ENCODE measurements around the gene LOXL1. TPM values are rescaled to one million over a fixed set of nuclear protein-coding genes. Genes with fewer than 3 reads are reported as not detected.
A peak's percentile ranks its signal among the peaks of the same experiment; 100 is the strongest.
"Not testable (repeated sequence)": the region's sequence is repeated elsewhere in the genome, so short reads cannot be mapped to it uniquely, and the experiment has no call there.

Gene LOXL1
- polyA plus RNA-seq, 1 experiment = 114 TPM

DNA sequence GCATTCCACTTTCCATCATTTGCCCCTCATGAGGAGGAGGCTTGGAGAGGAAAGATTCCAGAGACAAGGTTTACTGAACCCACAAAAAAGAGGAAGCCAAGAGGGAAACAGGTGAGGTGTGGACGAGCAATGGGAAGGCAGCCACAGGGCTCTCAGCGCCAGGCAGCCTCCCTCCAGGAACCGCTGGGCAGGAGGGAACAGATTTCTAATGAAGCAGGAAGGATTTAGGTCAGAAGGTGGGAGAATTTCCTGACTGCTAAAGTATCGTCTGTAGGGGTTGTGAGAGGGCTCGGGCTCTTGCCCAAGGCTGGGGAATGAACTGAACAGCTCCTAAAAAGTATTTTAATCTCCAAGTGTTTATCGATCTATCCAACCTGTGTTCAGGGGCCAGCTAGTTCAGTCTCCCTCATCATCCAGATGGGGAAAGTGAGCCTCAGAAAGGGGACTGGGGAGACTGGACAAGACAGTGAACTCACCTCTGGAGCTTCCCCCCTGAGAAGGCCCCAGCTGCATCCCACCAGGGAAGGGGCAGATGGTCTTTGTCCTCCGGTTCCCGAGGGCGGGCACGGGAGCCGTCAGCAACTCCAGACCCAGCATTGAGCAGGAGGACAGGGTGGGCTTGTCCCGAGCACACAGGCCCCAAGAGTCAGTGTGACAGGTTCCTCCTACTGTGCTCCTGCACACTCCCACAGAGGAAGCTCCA lies 10.5 kb downstream of the LOXL1 start:
- TF ChIP-seq, protein P1, sequence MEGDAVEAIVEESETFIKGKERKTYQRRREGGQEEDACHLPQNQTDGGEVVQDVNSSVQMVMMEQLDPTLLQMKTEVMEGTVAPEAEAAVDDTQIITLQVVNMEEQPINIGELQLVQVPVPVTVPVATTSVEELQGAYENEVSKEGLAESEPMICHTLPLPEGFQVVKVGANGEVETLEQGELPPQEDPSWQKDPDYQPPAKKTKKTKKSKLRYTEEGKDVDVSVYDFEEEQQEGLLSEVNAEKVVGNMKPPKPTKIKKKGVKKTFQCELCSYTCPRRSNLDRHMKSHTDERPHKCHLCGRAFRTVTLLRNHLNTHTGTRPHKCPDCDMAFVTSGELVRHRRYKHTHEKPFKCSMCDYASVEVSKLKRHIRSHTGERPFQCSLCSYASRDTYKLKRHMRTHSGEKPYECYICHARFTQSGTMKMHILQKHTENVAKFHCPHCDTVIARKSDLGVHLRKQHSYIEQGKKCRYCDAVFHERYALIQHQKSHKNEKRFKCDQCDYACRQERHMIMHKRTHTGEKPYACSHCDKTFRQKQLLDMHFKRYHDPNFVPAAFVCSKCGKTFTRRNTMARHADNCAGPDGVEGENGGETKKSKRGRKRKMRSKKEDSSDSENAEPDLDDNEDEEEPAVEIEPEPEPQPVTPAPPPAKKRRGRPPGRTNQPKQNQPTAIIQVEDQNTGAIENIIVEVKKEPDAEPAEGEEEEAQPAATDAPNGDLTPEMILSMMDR (IDR thresholded peaks at IDR 0.05; ENCODE audit: low read depth, low read length) = no peak
- no peak overlapping the region for H3K4me3 ChIP-seq (ENCODE audit: low read depth, low read length)
- no peak for DNase-seq (ENCODE audit: low read depth, low spot score)
- no peaks in the 10 kb centered on the region for H3K9me3 ChIP-seq (ENCODE audit: control insufficient read depth, insufficient read depth, low read length)
- ChIA-PET POLR2A (interaction anchor here (1.2 to 2.5 kb wide), 2 partner anchors 10 to 14 kb away, joined by 3 to 17 read pairs; partner anchors contain the start of gene LOXL1), CTCF (interaction anchor here (1.0 to 2.7 kb wide), 9 partner anchors 9 to 63 kb away, joined by 3 to 11 read pairs (median 5); partner anchors contain the start of gene TBC1D21)
- H3K27ac ChIP-seq (ENCODE audit: low read depth, low read length) = peak overlapping the region; percentile 47
- H3K27me3 ChIP-seq (ENCODE audit: control insufficient read depth, insufficient read depth, low read length) = no peaks in the 10 kb centered on the region

DNA sequence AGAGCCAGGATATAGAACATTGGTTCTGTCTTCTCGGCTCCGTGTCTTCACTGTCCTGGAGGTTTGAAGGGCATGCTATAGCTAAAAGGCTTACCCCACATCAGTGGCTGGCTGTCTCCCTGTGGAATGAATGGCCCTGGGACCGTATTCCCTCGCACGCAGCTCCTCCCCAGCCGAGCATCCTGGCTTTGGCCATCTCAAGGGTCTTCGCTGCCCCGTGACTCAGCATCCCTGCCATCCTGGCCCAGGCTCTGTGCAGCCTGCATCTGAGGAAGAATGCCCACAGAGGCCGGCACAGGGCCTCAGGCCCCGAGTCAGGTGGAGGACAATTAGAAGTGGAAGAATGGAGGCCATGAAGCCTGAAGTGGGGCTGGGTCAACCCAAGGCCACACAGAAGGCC lies 11.0 kb downstream of the LOXL1 start:
- ChIA-PET POLR2A (interaction anchor here (2.5 kb wide), 1 partner anchor 10 kb away, joined by 17 read pairs; the partner anchor contains the start of gene LOXL1), CTCF (interaction anchor here (0.8 to 2.7 kb wide), 5 partner anchors 11 to 31 kb away, joined by 3 to 11 read pairs (median 5); no protein-coding TSS in a partner anchor)
- DNase-seq (ENCODE audit: low read depth, low spot score) = no peak
- no peak overlapping the region for H3K4me3 ChIP-seq (ENCODE audit: low read depth, low read length)
- H3K27ac ChIP-seq (ENCODE audit: low read depth, low read length) = no peak overlapping the region
- H3K9me3 ChIP-seq (ENCODE audit: control insufficient read depth, insufficient read depth, low read length) = no peaks in the 10 kb centered on the region
- TF ChIP-seq, protein P1 (IDR thresholded peaks at IDR 0.05; ENCODE audit: low read depth, low read length) = no peak
- H3K27me3 ChIP-seq (ENCODE audit: control insufficient read depth, insufficient read depth, low read length) = no peaks in the 10 kb centered on the region

DNA sequence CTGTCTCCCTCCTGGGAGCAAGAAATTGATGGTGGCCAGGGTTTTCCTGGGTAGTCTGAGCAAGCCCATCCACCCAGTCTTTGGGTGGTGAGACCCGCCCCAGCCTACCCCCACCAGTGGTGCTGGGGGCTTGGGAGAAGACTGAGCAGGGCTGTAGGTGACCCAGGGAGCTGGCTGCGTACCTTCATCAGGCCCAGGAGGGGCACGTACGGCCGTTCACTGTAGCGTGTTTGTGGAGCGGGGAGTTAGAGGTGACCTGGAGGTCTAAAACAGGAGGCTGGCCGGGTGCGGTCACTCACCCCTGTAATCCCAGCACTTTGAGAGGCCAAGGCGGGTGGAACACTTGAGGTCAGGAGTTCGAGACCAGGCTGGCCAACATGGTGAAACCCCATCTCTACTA lies 11.5 kb downstream of the LOXL1 start:
- TF ChIP-seq, protein P1 (IDR thresholded peaks at IDR 0.05; ENCODE audit: low read depth, low read length) = no peak
- ChIA-PET CTCF (interaction anchor here (0.8 to 2.3 kb wide), 2 partner anchors 13 to 26 kb away, joined by 3 to 11 read pairs; no protein-coding TSS in a partner anchor), POLR2A (no interaction called here)
- no peak for DNase-seq (ENCODE audit: low read depth, low spot score)
- Histone ChIP-seq H3K27ac (ENCODE audit: low read depth, low read length) (no peak overlapping the region), H3K9me3 (ENCODE audit: control insufficient read depth, insufficient read depth, low read length) (no peaks in the 10 kb centered on the region), H3K4me3 (ENCODE audit: low read depth, low read length) (no peak overlapping the region), H3K27me3 (ENCODE audit: control insufficient read depth, insufficient read depth, low read length) (no peaks in the 10 kb centered on the region)

DNA sequence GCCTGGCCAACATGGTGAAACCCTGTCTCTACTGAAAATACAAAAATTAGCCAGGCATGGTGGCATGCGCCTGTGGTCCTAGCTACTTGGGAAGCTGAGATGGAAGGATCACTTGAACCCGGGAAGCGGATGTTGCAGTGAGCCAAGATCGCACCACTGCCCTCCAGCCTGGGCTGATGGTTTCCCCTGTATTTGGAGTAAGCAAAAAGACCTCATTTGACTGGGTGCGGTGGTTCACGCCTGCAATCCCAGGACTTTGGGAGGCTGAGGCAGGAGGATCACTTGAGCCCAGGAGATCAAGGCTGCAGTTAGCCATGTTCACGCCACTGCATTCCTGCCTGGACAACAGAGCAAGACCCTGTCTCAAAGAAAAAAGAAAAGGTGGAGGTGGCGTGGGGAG lies 12.3 kb downstream of the LOXL1 start:
- POLR2A ChIA-PET; H3K4me3 ChIP-seq (ENCODE audit: low read depth, low read length); H3K9me3 ChIP-seq (ENCODE audit: control insufficient read depth, insufficient read depth, low read length); H3K27me3 ChIP-seq (ENCODE audit: control insufficient read depth, insufficient read depth, low read length); H3K27ac ChIP-seq (ENCODE audit: low read depth, low read length); DNase-seq (ENCODE audit: low read depth, low spot score): not testable (repeated sequence)
- CTCF ChIA-PET = interaction anchor here (0.9 to 1.4 kb wide), 2 partner anchors 11 to 13 kb away, joined by 4 to 5 read pairs; no protein-coding TSS in a partner anchor

DNA sequence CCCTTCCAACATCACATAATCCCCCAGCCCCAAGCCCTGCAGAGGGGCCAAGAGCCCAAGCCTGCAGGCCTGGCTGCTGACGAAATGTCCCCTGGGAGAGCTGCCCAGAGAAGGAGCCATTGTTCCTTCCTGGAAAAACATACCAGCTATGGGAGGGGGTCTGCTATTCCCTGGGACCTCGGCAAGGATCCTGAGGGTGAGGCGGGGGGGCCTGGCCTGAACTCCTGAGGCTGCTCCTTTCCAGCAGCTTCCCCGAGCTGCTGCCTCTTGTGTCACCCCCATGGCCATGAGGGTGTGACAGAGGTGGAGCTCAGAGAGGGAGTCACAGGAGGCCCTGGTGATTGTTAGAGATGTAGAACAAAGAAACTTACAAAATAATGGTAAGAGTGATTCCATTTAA lies 12.9 kb downstream of the LOXL1 start:
- ChIA-PET CTCF (interaction anchor here (0.9 to 2.6 kb wide), 4 partner anchors 11 to 34 kb away, joined by 3 to 7 read pairs (median 4); no protein-coding TSS in a partner anchor), POLR2A (no interaction called here)
- Histone ChIP-seq H3K27ac (ENCODE audit: low read depth, low read length) (peak overlapping the region; percentile 31), H3K9me3 (ENCODE audit: control insufficient read depth, insufficient read depth, low read length) (no peaks in the 10 kb centered on the region), H3K27me3 (ENCODE audit: control insufficient read depth, insufficient read depth, low read length) (no peaks in the 10 kb centered on the region), H3K4me3 (ENCODE audit: low read depth, low read length) (no peak overlapping the region)
- TF ChIP-seq, protein P1 (IDR thresholded peaks at IDR 0.05; ENCODE audit: low read depth, low read length) = no peak
- DNase-seq (ENCODE audit: low read depth, low spot score) = no peak

Data from AG04450 (cell line).